Fibroblast of pulmonary artery (primary cell): Measurements from ENCODE around the gene SPHKAP.
"Not testable (repeated sequence)": the region's sequence is repeated elsewhere in the genome, so short reads cannot be mapped to it uniquely, and the experiment has no call there.

Experiments
- DNase-seq: peaks from one replicate; pipeline ENCODE4 v3.0.0-alpha.2; 2010; ENCODE audit warnings: low read depth
- H3K4me3 ChIP-seq: replicated peaks from 2 replicates; pipeline ENCODE4 v1.5.1; 2011; ENCODE audit warnings: low read depth, mild to moderate bottlenecking, control low read depth, low read length, moderate library complexity
- CTCF ChIP-seq: IDR thresholded peaks from 2 replicates; pipeline ENCODE4 v1.5.1; 2011; ENCODE audit warnings: mild to moderate bottlenecking, control low read depth, low read length, inconsistent platforms; ENCODE audit errors: missing control alignments

The SPHKAP gene

GRCh38 chr2:228094377-228094921, 87.0 kb downstream of the SPHKAP start:
- no peak for DNase-seq
- H3K4me3 ChIP-seq, result no peak overlapping the region
- no peak for TF ChIP-seq CTCF

GRCh38 chr2:228092056-228092455, 89.4 kb downstream of the SPHKAP start:
- no peak for DNase-seq
- no peak for TF ChIP-seq CTCF
- H3K4me3 ChIP-seq, result no peak overlapping the region

- DNase-seq, result no peak
- no peak for TF ChIP-seq CTCF
- no peak overlapping the region for H3K4me3 ChIP-seq
These were observed 94.9 kb downstream of the SPHKAP start for GRCh38 chr2:228086561-228086960.

GRCh38 chr2:228084717-228085116, 96.8 kb downstream of the SPHKAP start:
- no peak overlapping the region for H3K4me3 ChIP-seq
- TF ChIP-seq CTCF, result no peak
- DNase-seq, result no peak

- no peak overlapping the region for H3K4me3 ChIP-seq
- no peak for DNase-seq
- TF ChIP-seq CTCF, result no peak
These were observed 98.4 kb downstream of the SPHKAP start for GRCh38 chr2:228083131-228083530.

- H3K4me3 ChIP-seq, result no peak overlapping the region
- TF ChIP-seq CTCF, result no peak
- DNase-seq, result no peak
These were observed 98.9 kb downstream of the SPHKAP start for GRCh38 chr2:228082571-228082970.

- no peak for TF ChIP-seq CTCF
- no peak overlapping the region for H3K4me3 ChIP-seq
- no peak for DNase-seq
These were observed 102.3 kb downstream of the SPHKAP start for GRCh38 chr2:228079194-228079593.

GRCh38 chr2:228076695-228077094, 104.8 kb downstream of the SPHKAP start:
- DNase-seq, H3K4me3 ChIP-seq: not testable (repeated sequence)
